Kidney (tissue), 14 donors: ENCODE measurements around the gene ABLIM2. TPM values are rescaled to one million over a fixed set of nuclear protein-coding genes. Genes with fewer than 3 reads are reported as not detected.

Source experiments
- DNase-seq, 5 donors: peaks; one replicate each; pipeline ENCODE4 v3.0.0-alpha.2; 2013 to 2020
- FAIRE-seq: peaks from 2 replicates; lab custom pipeline; 2012; peaks lifted over from hg19 to GRCh38; lab: Jason Lieb, UNC
- H3K27ac ChIP-seq, 2 donors: one replicate each; pipeline ENCODE4 v1.7.0; 2013; ENCODE audit warnings: low read depth in 2 of 2, low read length in 2 of 2, inconsistent platforms in 1 of 2
- H3K27me3 ChIP-seq: one replicate; pipeline ENCODE4 v1.7.1; 2013; ENCODE audit warnings: low read length, inconsistent platforms; ENCODE audit not compliant: control insufficient read depth, insufficient read depth
- H3K36me3 ChIP-seq, 3 donors: one replicate each; pipeline versions ENCODE4 v1.7.0 to v1.7.1; 2013; ENCODE audit warnings: low read length in 3 of 3, control low read depth in 1 of 3, inconsistent platforms in 1 of 3; ENCODE audit not compliant: insufficient read depth in 3 of 3, control insufficient read depth in 2 of 3
- H3K4me1 ChIP-seq, 3 donors: one replicate each; pipeline versions ENCODE4 v1.7.0 to v1.7.1; 2013; ENCODE audit warnings: low read length in 3 of 3, inconsistent platforms in 1 of 3, low read depth in 1 of 3; ENCODE audit not compliant: control insufficient read depth in 2 of 3, insufficient read depth in 2 of 3
- H3K4me3 ChIP-seq, 3 donors: one replicate each; pipeline versions ENCODE4 v1.7.0 to v1.8.1; 2013; ENCODE audit warnings: low read length in 3 of 3, control low read depth in 1 of 3, inconsistent platforms in 1 of 3
- H3K9ac ChIP-seq, 3 donors: one replicate each; pipeline versions ENCODE4 v1.7.0 to v1.7.1; 2013; ENCODE audit warnings: low read length in 3 of 3, control low read depth in 1 of 3, inconsistent platforms in 1 of 3
- H3K9me3 ChIP-seq, 3 donors: one replicate each; pipeline versions ENCODE4 v1.7.0 to v1.7.1; 2013; ENCODE audit warnings: low read length in 3 of 3, control low read depth in 1 of 3, inconsistent platforms in 1 of 3; ENCODE audit not compliant: control insufficient read depth in 2 of 3, insufficient read depth in 1 of 3
- CTCF ChIP-seq: IDR thresholded peaks from 3 replicates; pipeline ENCODE4 v1.5.1; 2012; ENCODE audit warnings: mild to moderate bottlenecking, moderate library complexity, borderline replicate concordance; ENCODE audit not compliant: insufficient read depth; ENCODE audit errors: extremely low read depth
- intact Hi-C: fragments of 100-400 bp; cut with DNase I; formaldehyde crosslinking; loops from one replicate; pipeline ENCODE4 v1.11.1; 2022
- polyA plus RNA-seq: library from polyadenylated mRNA; stranded (reverse); fragments of 350-450 nt; fragmentation: Illumina TruSeq; extraction: RNeasy Lipid Tissue Mini Kit (QIAGEN cat#74804); gene quantifications from one replicate; pipeline ENCODE4 v1.2.3, GENCODE V29; 2014; ENCODE audit warnings: low read depth, low replicate concordance; ENCODE audit not compliant: insufficient read depth
- total RNA-seq: library from RNA; stranded (reverse); fragmentation: NEBNext Ultra II Directional; extraction: Animal tissue kit (Norgen Biotek cat#: 25700); gene quantifications from one replicate; pipeline ENCODE4 v1.2.1, GENCODE V29; 2021
- donor health status: control.
- donor health status: control.
- donor health status: control.
- donor health status: control.
- donor health status: control.
- donor health status: DM: yes; HTN: yes; CAD: no.
- donor health status: Normal renal cell carcinoma (clear cell type).

The ABLIM2 gene
- total and polyA plus RNA-seq, 2 donors from 2014 or later = 9.5 to 23.3 TPM

DNA sequence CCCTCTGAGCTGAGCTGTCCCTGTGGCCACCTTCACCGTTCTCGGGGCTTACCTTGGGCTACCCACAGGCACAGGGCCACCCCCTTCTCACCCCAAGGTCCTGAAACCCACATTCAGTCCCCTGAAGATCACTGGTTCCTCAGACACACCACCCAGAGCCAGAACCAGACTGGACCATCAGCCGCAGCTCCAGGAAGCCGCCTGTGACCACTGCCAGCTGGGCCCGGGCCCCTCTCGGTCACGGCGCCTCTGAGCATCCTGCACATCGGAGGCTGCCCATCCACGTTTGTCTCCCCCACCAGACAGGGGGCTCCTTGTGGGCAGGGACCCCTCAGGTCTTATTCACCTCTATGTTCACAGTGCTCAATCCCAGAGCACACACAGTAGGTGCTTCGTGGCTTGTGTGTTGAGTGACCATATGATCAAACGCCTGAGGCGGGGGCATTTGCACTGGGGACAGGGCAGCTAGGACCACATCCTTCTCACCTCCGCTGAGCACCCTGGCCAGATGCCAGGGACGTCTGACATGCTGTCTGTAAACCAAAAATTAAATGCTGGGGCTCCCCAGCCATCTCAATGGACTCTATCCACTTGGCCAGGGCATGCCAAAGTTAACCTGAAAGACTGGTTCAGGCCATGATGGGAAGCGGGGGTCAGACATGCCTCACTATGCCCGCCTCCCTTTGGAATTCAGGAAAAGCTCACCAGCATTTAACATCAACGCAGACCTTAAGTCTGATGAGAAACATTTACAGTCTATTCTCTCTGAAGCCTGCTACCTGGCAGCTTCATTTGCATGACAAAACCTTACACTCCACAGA, 109.5 kb downstream of the ABLIM2 start:
- Histone ChIP-seq H3K9ac (no peak overlapping the region), H3K27me3 (no peaks in the 10 kb centered on the region), H3K4me3 (no peak overlapping the region), H3K36me3 (no peaks in the 10 kb centered on the region), H3K4me1 (peaks cover 0 to 10% (median 0%) of the 10 kb centered on the region in 3 donors), H3K27ac (no peak overlapping the region), H3K9me3 (no peaks in the 10 kb centered on the region)
- FAIRE-seq (no peak), DNase-seq (peak in 1 of 5 donors; percentile 12)
- no peak for TF ChIP-seq CTCF
- intact Hi-C loops = no loop called here

GRCh38 chr4:8047837-8048678, 110.6 kb downstream of the ABLIM2 start:
- no peak overlapping the region for H3K9ac ChIP-seq
- H3K9me3 ChIP-seq = no peaks in the 10 kb centered on the region
- no peaks in the 10 kb centered on the region for H3K27me3 ChIP-seq
- DNase-seq (no peak), FAIRE-seq (no peak)
- no peak overlapping the region for H3K27ac ChIP-seq
- intact Hi-C loops = no loop called here
- TF ChIP-seq CTCF = no peak
- H3K36me3 ChIP-seq = no peaks in the 10 kb centered on the region
- peaks cover 0 to 10% (median 0%) of the 10 kb centered on the region in 3 donors for H3K4me1 ChIP-seq
- H3K4me3 ChIP-seq = no peak overlapping the region

DNA sequence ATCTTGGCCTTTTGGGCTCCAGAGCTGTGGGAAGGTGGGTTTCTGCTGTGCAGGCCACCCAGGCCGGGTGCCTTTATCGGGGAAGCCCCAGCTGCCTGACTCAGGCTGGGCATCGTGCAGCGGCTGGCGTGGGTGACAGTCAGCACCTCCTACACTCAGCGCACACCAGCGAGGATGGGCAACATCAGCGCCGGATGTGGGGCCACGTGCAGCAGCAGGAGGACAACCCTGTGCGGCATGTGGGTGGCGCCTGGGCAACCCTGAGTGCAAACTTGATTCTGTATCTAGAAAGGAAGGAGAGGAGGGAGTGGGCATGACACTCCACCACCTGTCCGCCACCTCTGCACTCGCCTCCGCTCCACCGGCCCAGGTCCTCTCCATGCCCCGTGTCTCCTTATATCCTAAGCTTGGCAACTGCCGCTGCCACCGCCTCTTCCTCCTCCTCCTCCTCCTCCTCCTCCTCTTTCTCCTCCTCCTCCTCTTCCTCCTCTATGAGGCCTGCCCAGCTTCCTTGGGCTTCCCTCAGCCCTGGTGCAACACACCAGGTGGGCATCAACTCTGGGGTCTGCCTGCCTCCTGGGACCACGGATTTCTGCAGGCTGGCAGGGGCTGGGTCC, 111.6 kb downstream of the ABLIM2 start:
- FAIRE-seq (no peak), DNase-seq (no peak)
- intact Hi-C loops = no loop called here
- H3K9ac ChIP-seq = no peak overlapping the region
- no peaks in the 10 kb centered on the region for H3K36me3 ChIP-seq
- TF ChIP-seq CTCF = no peak
- H3K9me3 ChIP-seq = no peaks in the 10 kb centered on the region
- peaks cover 0 to 10% (median 0%) of the 10 kb centered on the region in 3 donors for H3K4me1 ChIP-seq
- no peak overlapping the region for H3K4me3 ChIP-seq
- no peak overlapping the region for H3K27ac ChIP-seq
- H3K27me3 ChIP-seq = no peaks in the 10 kb centered on the region
